ENCODE measurements around the gene CLIP1.
"Not testable (repeated sequence)": the region's sequence is repeated elsewhere in the genome, so short reads cannot be mapped to it uniquely, and the experiment has no call there.

DNA sequence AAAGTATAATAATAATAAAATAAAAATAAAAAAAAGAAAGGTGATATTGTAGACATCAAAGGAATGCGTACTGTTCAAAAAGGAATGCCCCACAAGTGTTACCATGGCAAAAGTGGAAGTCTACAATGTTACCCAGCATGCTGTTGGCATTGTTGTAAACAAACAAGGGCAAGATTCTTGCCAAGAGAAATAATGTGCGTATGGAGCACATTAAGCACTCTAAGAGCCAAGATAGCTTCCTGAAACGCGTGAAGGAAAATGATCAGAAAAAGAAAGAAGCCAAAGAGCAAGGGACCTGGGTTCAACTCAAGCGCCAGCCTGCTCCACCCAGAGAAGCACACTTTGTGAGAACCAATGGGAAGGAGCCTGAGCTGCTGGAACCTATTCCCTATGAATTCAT is 57.2 kb downstream of the CLIP1 start:
- not testable (repeated sequence) for TF ChIP-seq CTCF (IDR thresholded peaks at IDR 0.05; ENCODE audit: insufficient read depth, low read depth, low read length); EZH2 (IDR thresholded peaks at IDR 0.05; ENCODE audit: insufficient read depth, low read length)
